HG02943 (cell line): ENCODE data around the gene AJAP1.

ENCODE experiments used
- ATAC-seq: cut with Tn5 transposase; IDR thresholded peaks from one replicate; pipeline ENCODE4 v1.9.1; 2021; ENCODE audit warnings: mild to moderate bottlenecking, low read depth, moderate library complexity; ENCODE audit not compliant: unreplicated experiment

The AJAP1 gene

GRCh38 chr1:4726620-4727341 lies 72.4 kb downstream of the AJAP1 start:
- ATAC-seq, result no peak

GRCh38 chr1:4728319-4729089 lies 74.1 kb downstream of the AJAP1 start:
- ATAC-seq, result no peak

GRCh38 chr1:4729090-4729471 lies 74.7 kb downstream of the AJAP1 start:
- no peak for ATAC-seq

- no peak for ATAC-seq
Observed at GRCh38 chr1:4730078-4730477, 75.7 kb downstream of the AJAP1 start.

- no peak for ATAC-seq
Observed at GRCh38 chr1:4733446-4734177, 79.2 kb downstream of the AJAP1 start.

- no peak for ATAC-seq
Observed at GRCh38 chr1:4734219-4734618, 79.8 kb downstream of the AJAP1 start.

GRCh38 chr1:4734791-4735190 lies 80.4 kb downstream of the AJAP1 start:
- no peak for ATAC-seq

- no peak for ATAC-seq
Observed at GRCh38 chr1:4736254-4736653, 81.8 kb downstream of the AJAP1 start.

- ATAC-seq, result no peak
Observed at GRCh38 chr1:4741876-4742423, 87.5 kb downstream of the AJAP1 start.

- no peak for ATAC-seq
Observed at GRCh38 chr1:4743978-4744750, 89.8 kb downstream of the AJAP1 start.

GRCh38 chr1:4745560-4745959 lies 91.2 kb downstream of the AJAP1 start:
- ATAC-seq, result no peak

- ATAC-seq, result no peak
Observed at GRCh38 chr1:4749406-4749805, 95.0 kb downstream of the AJAP1 start.

- ATAC-seq, result no peak
Observed at GRCh38 chr1:4750177-4750576, 95.8 kb downstream of the AJAP1 start.

GRCh38 chr1:4752059-4752458 lies 97.7 kb downstream of the AJAP1 start:
- ATAC-seq, result no peak

- no peak for ATAC-seq
Observed at GRCh38 chr1:4754816-4755215, 100.4 kb downstream of the AJAP1 start.

- ATAC-seq, result no peak
Observed at GRCh38 chr1:4755301-4755845, 101.0 kb downstream of the AJAP1 start.

GRCh38 chr1:4755864-4756504 lies 101.6 kb downstream of the AJAP1 start:
- no peak for ATAC-seq

- ATAC-seq, result no peak
Observed at GRCh38 chr1:4756851-4757580, 102.6 kb downstream of the AJAP1 start.

- no peak for ATAC-seq
Observed at GRCh38 chr1:4759671-4760070, 105.3 kb downstream of the AJAP1 start.
